Measurements from ENCODE around the gene FOXP2. TPM values are rescaled to one million over a fixed set of nuclear protein-coding genes. Genes with fewer than 3 reads are reported as not detected.
"Not testable (repeated sequence)": the region's sequence is repeated elsewhere in the genome, so short reads cannot be mapped to it uniquely, and the experiment has no call there.

FOXP2 gene
- total RNA-seq, 1 donor from 2014 or later, result not detected

DNA sequence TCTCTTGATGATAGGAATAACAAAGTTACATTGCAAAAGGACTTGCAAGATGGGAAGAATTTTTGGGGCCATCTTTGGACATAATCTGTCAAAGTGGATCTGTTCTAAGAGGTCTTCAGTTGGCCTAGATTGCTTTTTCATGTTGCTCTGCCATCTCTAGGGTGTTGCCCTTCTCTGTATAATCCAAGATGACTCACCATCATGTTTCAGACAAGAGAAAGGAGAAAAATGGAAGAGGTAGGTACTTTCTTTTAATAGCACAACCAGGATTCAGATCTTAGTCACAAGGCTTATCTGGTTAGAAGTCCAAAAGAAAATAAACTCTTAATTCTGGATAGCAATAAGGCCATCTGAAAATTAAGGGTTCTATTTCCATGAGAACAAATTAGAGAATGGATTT lies 38.7 kb upstream of the FOXP2 start:
- DNase-seq (no peak), ATAC-seq (ENCODE audit: low read depth) (no peak)
- Mint-ChIP-seq H3K4me3 (no peak overlapping the region), H3K4me1 (no peaks in the 10 kb centered on the region), H3K36me3 (ENCODE audit: low read depth) (no peaks in the 10 kb centered on the region), H3K27me3 (no peaks in the 10 kb centered on the region), H3K27ac (no peak overlapping the region), H3K9me3 (peaks cover 2% of the 10 kb centered on the region)
- intact Hi-C loops (cut with micrococcal nuclease), result no loop called here
- TF ChIP-seq, protein P1, sequence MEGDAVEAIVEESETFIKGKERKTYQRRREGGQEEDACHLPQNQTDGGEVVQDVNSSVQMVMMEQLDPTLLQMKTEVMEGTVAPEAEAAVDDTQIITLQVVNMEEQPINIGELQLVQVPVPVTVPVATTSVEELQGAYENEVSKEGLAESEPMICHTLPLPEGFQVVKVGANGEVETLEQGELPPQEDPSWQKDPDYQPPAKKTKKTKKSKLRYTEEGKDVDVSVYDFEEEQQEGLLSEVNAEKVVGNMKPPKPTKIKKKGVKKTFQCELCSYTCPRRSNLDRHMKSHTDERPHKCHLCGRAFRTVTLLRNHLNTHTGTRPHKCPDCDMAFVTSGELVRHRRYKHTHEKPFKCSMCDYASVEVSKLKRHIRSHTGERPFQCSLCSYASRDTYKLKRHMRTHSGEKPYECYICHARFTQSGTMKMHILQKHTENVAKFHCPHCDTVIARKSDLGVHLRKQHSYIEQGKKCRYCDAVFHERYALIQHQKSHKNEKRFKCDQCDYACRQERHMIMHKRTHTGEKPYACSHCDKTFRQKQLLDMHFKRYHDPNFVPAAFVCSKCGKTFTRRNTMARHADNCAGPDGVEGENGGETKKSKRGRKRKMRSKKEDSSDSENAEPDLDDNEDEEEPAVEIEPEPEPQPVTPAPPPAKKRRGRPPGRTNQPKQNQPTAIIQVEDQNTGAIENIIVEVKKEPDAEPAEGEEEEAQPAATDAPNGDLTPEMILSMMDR (IDR thresholded peaks at IDR 0.05), result no peak
- ChIA-PET POLR2A (no interaction called here), CTCF (no interaction called here)

DNA sequence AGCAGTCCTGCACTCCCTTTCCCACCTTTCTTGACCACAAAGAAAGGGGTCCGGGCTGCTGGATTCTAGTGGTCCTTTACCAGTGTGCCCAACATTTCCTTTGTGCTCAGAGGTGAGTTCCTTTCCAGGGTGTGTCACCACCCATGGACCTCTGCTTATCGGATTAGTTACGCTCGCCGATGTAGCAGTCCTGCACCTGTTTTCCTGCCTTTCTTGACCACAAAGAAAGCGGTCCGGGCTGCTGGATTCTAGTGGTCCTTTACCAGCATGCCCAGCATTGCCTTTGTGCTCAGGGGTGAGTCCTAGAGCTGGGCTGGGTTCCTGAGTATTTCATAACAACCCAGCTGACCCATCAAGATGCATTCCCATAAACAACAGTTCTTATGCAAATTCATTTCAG lies 30.7 kb upstream of the FOXP2 start:
- H3K9me3 Mint-ChIP-seq; ATAC-seq (ENCODE audit: low read depth); POLR2A ChIA-PET; H3K36me3 Mint-ChIP-seq (ENCODE audit: low read depth); H3K4me1 Mint-ChIP-seq; H3K27me3 Mint-ChIP-seq; H3K4me3 Mint-ChIP-seq; intact Hi-C loops (cut with micrococcal nuclease); H3K27ac Mint-ChIP-seq; DNase-seq; CTCF ChIA-PET: not testable (repeated sequence)

DNA sequence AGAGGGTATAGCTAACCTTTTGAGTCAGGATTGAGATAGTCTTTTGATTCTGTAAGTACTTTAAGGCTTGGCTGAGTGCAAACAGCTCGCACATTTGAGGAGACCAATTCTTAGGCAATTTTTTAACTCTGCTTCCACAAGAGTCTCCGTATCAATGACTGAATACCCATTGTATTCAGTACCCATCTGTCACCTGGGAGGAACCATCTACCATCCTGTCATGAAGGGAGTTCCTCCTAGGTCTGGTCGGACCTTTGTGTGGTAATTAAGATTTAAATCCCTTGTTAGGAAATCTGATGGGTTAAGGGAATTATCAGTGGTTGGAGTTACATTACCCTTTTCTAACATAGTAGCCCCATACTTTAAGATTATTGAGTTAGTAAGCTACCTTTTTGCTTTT lies 30.3 kb upstream of the FOXP2 start:
- CTCF ChIA-PET; H3K36me3 Mint-ChIP-seq (ENCODE audit: low read depth); POLR2A ChIA-PET; H3K4me1 Mint-ChIP-seq; H3K4me3 Mint-ChIP-seq; H3K27ac Mint-ChIP-seq; H3K27me3 Mint-ChIP-seq; intact Hi-C loops (cut with micrococcal nuclease); ATAC-seq (ENCODE audit: low read depth); DNase-seq; H3K9me3 Mint-ChIP-seq: not testable (repeated sequence)

DNA sequence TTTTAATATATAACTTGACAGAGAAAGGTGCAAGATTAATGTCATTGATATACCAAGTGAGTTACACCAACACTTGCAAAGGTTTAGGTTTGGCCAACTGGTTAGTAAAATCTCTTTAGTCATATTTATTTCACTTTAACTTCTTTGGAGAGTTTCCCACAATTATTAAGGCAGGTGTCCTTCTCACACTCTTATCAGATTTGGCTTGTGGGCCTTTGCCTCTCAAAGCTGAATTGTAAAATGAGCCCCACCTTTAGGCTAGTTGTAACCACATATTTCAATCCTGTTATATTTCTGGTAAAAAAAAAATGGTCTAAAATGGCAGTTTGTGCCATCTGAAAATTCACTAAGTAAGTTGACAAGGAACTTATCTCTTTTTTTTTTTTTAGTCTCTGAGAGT lies 26.6 kb upstream of the FOXP2 start:
- no peak overlapping the region for H3K4me3 Mint-ChIP-seq
- intact Hi-C loops (cut with micrococcal nuclease), result no loop called here
- no peak for DNase-seq
- POLR2A ChIA-PET, result no interaction called here
- CTCF ChIA-PET, result no interaction called here
- H3K27ac Mint-ChIP-seq, result no peak overlapping the region
- H3K36me3 Mint-ChIP-seq (ENCODE audit: low read depth), result no peaks in the 10 kb centered on the region
- no peaks in the 10 kb centered on the region for H3K9me3 Mint-ChIP-seq
- no peaks in the 10 kb centered on the region for H3K27me3 Mint-ChIP-seq
- TF ChIP-seq, protein P1 (IDR thresholded peaks at IDR 0.05), result no peak
- ATAC-seq (ENCODE audit: low read depth), result no peak
- H3K4me1 Mint-ChIP-seq, result no peaks in the 10 kb centered on the region

DNA sequence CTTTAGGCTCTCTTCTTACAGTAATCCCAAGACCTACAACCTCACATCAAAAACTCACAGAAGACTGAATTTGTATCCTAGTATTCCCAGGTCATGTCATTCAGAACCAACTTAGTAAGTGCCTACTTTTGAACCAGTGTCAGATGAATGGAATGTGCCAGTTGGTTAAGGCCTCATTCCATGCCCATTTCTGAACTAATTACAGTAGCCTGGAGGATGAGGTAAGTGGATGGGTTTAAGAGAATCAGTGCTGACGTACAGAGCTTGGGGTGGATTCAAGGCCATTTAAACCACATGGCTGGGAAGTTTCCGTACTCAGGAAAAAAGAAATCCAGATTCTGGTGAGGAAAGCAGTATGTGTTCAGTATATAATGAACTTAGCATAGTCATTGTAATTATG lies 21.9 kb upstream of the FOXP2 start:
- intact Hi-C loops (cut with micrococcal nuclease), result loop anchor here (2.0 kb wide), 1 partner anchor 14 kb away; no protein-coding TSS in a partner anchor
- Mint-ChIP-seq H3K4me1 (no peaks in the 10 kb centered on the region), H3K27me3 (no peaks in the 10 kb centered on the region), H3K9me3 (no peaks in the 10 kb centered on the region), H3K27ac (no peak overlapping the region), H3K4me3 (no peak overlapping the region), H3K36me3 (ENCODE audit: low read depth) (no peaks in the 10 kb centered on the region)
- TF ChIP-seq, protein P1 (IDR thresholded peaks at IDR 0.05), result no peak
- no peak for DNase-seq
- POLR2A ChIA-PET, result no interaction called here
- CTCF ChIA-PET, result no interaction called here
- ATAC-seq (ENCODE audit: low read depth), result no peak

DNA sequence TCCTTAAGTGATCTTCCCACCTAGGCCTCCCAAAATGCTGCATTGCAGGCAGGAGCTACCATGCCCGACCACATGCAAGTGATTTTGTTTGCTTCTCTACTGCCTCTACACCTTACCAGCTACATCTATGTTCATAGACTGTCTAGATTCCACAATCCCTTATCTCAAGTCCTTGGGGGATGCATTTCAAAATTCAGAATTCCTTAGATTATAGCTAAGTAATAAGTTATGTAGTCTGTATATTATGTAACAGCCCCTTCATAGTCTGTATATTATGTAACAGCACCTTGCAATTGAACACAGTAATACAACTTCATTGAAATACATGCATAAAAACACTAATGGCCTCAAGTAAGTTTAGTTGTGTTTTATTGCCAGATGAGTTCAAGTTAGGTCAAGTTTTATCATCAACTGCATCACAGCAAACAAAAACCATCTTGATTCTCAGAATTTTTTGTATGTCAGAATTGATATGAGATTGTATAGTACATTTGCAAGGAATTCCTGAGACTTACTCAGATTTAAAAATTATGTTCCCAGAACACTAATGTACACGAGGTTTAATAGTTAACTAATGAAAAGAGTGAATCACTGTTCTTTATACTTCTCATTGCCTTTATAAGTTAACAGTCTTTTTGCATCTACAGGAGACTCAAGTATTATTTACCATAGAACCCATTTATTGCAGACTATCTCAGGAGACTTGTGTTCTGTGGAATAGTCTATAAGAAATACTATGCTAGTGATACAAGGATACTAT lies 11.6 kb upstream of the FOXP2 start:
- ATAC-seq (ENCODE audit: low read depth), result no peak
- intact Hi-C loops (cut with micrococcal nuclease), result loop anchor here (10.0 kb wide), 1 partner anchor 318 kb away; no protein-coding TSS in a partner anchor
- H3K27ac Mint-ChIP-seq, result no peak overlapping the region
- ChIA-PET POLR2A (no interaction called here), CTCF (no interaction called here)
- TF ChIP-seq, protein P1 (IDR thresholded peaks at IDR 0.05), result no peak
- no peaks in the 10 kb centered on the region for H3K36me3 Mint-ChIP-seq (ENCODE audit: low read depth)
- H3K4me3 Mint-ChIP-seq, result no peak overlapping the region
- no peaks in the 10 kb centered on the region for H3K27me3 Mint-ChIP-seq
- no peak for DNase-seq
- no peaks in the 10 kb centered on the region for H3K9me3 Mint-ChIP-seq
- H3K4me1 Mint-ChIP-seq, result no peaks in the 10 kb centered on the region

All from activated B cell treated with CpG ODN at 0.5 μM for 24 hours (primary cell).